Measurements from ENCODE around the gene HNRNPDL. TPM values are rescaled to one million over a fixed set of nuclear protein-coding genes. Genes with fewer than 3 reads are reported as not detected.
"Not testable (repeated sequence)": the region's sequence is repeated elsewhere in the genome, so short reads cannot be mapped to it uniquely, and the experiment has no call there.

The HNRNPDL gene
- total RNA-seq, 1 experiment from 2014 or later, result 315 TPM

DNA sequence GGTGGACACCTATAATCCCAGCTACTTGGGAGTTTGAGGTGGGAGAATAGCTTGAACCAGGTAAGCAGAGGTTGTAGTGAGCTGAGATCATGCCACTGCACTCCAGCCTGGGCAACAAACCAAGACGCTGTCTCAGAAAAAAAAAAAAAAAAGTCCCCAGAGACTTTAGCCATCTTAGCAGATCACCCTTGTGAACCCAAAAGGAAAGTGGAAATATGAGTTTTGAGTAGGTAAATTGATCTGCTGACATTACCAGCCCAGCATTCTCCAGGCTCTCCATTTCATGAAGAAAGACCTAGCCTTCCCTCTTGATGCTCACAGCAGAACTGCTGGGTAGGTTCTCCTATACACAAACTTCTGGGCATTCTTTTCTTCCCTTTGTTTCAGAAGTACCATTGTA, 32.0 kb downstream of the HNRNPDL start:
- no peak for DNase-seq (ENCODE audit: low spot score)
- in situ Hi-C loops (cut with HindIII; ENCODE audit: low sequenced_read_pairs), result no loop called here

DNA sequence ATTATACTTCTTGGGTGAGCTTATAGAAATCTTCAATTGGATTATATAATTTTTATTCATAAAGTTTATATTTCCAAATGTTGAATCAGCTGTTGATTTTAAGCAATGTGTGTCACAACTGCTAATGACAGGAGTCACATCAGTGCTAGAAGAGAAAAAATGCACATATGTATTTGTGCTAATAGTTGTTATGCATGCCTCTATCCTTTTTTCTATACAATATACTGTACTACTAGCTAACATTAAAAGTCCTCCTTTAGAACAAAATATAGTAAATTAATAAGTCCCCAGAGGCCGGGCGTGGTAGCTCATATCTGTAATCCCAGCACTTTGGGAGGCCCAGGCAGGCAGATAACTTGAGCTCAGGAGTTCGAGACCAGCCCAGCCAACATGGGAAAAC, 32.7 kb downstream of the HNRNPDL start:
- DNase-seq (ENCODE audit: low spot score), result no peak
- in situ Hi-C loops (cut with HindIII; ENCODE audit: low sequenced_read_pairs), result no loop called here

- in situ Hi-C loops (cut with HindIII; ENCODE audit: low sequenced_read_pairs), result no loop called here
- no peak for DNase-seq (ENCODE audit: low spot score)
These were observed 35.4 kb downstream of the HNRNPDL start for GRCh38 chr4:82394896-82395295.

DNA sequence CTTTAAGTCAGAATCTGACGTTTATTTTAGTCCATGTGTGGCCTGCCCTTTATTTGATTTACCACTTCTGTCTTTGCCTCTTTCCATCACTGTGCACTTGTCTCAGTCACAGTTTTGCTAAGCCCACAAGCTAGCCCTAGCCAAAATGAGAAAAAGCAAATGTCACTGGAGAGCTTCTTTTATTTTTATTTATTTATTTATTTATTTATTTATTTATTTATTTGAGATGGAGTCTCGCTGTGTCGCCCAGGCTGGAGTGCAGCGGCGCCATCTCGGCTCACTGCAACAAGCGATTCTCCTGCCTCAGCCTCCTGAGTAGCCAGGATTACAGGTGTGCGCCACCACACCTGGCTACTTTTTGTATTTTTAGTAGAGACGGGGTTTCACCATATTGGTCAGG, 40.2 kb downstream of the HNRNPDL start:
- DNase-seq (ENCODE audit: low spot score); in situ Hi-C loops (cut with HindIII; ENCODE audit: low sequenced_read_pairs): not testable (repeated sequence)

DNA sequence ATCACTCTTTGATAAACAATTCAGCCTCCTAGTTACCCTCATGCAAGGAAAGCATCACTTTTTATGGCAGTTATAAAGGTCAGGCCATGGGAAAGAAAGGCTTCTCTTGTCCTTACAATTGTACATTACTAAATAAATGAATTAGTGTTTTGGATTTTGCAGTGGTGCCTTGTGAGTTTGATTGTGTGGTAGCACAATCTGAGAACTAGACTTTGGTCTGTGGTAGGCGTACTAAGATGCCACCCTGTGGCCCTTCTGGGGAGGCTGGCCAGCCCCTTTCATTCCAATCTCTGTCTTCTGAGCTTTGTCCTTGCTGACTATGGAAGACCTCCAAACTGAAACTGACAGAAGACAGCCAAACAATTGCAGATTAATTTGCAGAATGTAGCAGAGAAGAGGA, 41.9 kb downstream of the HNRNPDL start:
- in situ Hi-C loops (cut with HindIII; ENCODE audit: low sequenced_read_pairs), result no loop called here
- no peak for DNase-seq (ENCODE audit: low spot score)

DNA sequence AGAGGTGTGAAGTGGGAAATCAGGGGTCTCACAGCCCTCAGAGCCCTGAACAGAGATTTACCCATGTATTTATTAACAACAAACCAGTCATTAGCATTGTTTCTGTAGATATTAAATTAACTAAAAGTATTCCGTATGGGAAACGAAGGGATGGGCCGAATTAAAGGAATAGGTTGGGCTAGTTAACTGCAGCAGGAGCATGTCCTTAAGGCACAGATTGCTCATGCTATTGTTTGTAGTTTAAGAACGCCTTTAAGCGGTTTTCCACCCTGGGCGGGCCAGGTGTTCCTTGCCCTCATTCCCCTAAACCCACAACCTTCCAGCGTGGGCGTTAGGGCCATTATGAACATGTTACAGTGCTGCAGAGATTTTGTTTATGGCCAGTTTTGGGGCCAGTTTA, 44.0 kb downstream of the HNRNPDL start:
- in situ Hi-C loops (cut with HindIII; ENCODE audit: low sequenced_read_pairs); DNase-seq (ENCODE audit: low spot score): not testable (repeated sequence)

- no peak for DNase-seq (ENCODE audit: low spot score)
- in situ Hi-C loops (cut with HindIII; ENCODE audit: low sequenced_read_pairs), result no loop called here
These were observed 47.5 kb downstream of the HNRNPDL start for GRCh38 chr4:82382751-82383150.

GRCh38 chr4:82381661-82382296, 48.5 kb downstream of the HNRNPDL start:
- in situ Hi-C loops (cut with HindIII; ENCODE audit: low sequenced_read_pairs), result no loop called here
- no peak for DNase-seq (ENCODE audit: low spot score)

GRCh38 chr4:82381235-82381634, 49.0 kb downstream of the HNRNPDL start:
- in situ Hi-C loops (cut with HindIII; ENCODE audit: low sequenced_read_pairs), result no loop called here
- DNase-seq (ENCODE audit: low spot score), result no peak

DNA sequence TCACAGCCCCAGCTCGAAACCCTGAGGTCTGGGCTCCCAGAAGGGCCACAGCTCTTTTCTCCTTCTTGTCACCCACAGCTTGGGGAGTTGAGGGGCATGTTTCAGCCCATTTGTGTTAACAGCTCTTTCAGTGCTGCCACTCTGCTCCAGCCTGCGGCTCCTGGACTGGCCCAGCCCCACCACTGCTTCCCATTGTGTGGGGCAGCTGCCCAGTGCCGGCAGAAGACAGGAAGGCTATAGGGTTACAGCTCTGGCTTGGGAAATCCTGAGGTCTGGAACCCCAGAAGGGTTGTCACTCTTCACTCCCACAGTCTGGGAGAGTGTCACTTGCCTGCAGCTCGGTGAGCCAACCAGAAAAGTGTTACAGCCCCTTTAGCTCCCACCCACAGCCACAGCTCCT, 49.4 kb downstream of the HNRNPDL start:
- in situ Hi-C loops (cut with HindIII; ENCODE audit: low sequenced_read_pairs), result no loop called here
- no peak for DNase-seq (ENCODE audit: low spot score)

GRCh38 chr4:82380344-82380743, 49.9 kb downstream of the HNRNPDL start:
- DNase-seq (ENCODE audit: low spot score), result no peak
- in situ Hi-C loops (cut with HindIII; ENCODE audit: low sequenced_read_pairs), result no loop called here

- in situ Hi-C loops (cut with HindIII; ENCODE audit: low sequenced_read_pairs), result no loop called here
- DNase-seq (ENCODE audit: low spot score), result no peak
These were observed 54.2 kb downstream of the HNRNPDL start for GRCh38 chr4:82376109-82376508.

DNA sequence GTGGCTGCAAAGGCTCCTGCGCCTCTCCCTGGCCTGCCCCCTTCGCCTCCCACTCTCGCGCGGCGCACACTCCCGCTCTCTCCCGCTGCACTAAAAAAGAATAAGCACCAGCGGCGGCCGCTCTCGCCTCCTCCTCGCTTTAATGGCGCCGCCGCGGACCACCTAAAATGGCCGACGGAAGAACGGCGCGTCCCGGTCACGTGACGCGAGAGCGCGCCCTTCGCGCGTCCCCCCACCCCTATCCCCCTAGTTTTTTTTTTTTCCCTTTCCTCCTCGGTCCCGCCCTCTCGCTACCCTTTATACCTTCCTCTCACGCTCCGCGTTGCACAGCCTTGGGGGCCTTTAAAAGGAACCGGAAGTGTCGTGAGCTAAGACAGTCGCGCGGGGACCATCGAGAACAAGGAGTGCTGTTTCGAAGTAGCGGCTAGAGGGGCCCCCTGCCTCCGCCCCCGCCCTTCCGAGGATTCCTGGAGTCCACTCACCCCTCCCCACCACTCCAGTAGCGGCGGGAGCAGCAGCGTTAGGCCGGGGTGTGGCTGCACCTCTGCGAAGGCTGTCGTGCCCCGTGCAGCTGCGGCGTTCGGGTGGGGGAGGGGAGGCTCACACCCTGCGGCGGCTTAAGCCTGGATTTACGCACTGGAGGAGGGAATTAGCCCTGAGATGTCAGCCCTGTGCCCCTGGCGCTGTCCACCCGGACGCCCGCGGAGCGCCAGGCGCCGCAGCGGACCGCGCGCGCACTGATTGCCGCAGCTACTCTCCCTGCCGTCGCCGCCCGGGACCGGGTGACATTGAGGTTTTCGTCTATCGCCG, 56.2 kb downstream of the HNRNPDL start, which contains the start of gene HNRNPD:
HNRNPD (minus strand) TSS at position 176 of the 810 bp plus-strand sequence. CDS start 313 bp downstream, outside the sequence.
- in situ Hi-C loops (cut with HindIII; ENCODE audit: low sequenced_read_pairs), result no loop called here
- peak; percentile 100 for DNase-seq (ENCODE audit: low spot score)

GRCh38 chr4:82373486-82373815, 56.8 kb downstream of the HNRNPDL start:
- no peak for DNase-seq (ENCODE audit: low spot score)
- in situ Hi-C loops (cut with HindIII; ENCODE audit: low sequenced_read_pairs), result no loop called here

Other genes starting within 250 kb of the HNRNPDL start
- 63.4 and 86.4 TPM in 2 replicates for gene HNRNPD, start 56.5 kb downstream of the HNRNPDL start, total RNA-seq (2014; rRNA removed; shearing (Covaris generic))
- gene ENOPH1, start 128 bp upstream of the HNRNPDL start, total RNA-seq (2014; rRNA removed; shearing (Covaris generic)), result 78.0 and 98.4 TPM in 2 replicates
- 1.7 and 3.6 TPM in 2 replicates for gene TMEM150C, start 131.5 kb upstream of the HNRNPDL start, total RNA-seq (2014; rRNA removed; shearing (Covaris generic))

Data from G401 (cell line).